ENCODE data around the gene GABRP. TPM values are rescaled to one million over a fixed set of nuclear protein-coding genes. Genes with fewer than 3 reads are reported as not detected.

Gene GABRP
- polyA plus RNA-seq, 1 donor (not counting 4 experiments of a cell fraction or from before 2014, with no cell fraction given): 0.18 TPM

- Histone ChIP-seq H3K4me3 (ENCODE audit: control insufficient read depth in 2 of 3, extremely low read depth in 1 of 3, insufficient read depth in 2 of 3, low read depth in 1 of 3, low read length in 3 of 3) (no peak overlapping the region), H3K27ac (ENCODE audit: control insufficient read depth, insufficient read depth, low read length) (no peak overlapping the region), H3K4me1 (ENCODE audit: control insufficient read depth, extremely low read depth, insufficient read depth, low read length) (no peaks in the 10 kb centered on the region), H3K27me3 (ENCODE audit: control insufficient read depth, extremely low read depth, insufficient read depth, low read length) (no peaks in the 10 kb centered on the region), H3K9me1 (ENCODE audit: control insufficient read depth, extremely low read depth, insufficient read depth, low read length) (no peaks in the 10 kb centered on the region), H3K36me3 (ENCODE audit: control insufficient read depth in 2 of 2, extremely low read depth in 1 of 2, insufficient read depth in 2 of 2, low read length in 2 of 2) (no peaks in the 10 kb centered on the region), H3K9me3 (ENCODE audit: control insufficient read depth, low read depth, low read length) (no peaks in the 10 kb centered on the region), H4K20me1 (ENCODE audit: control insufficient read depth, extremely low read depth, insufficient read depth, low read length) (no peaks in the 10 kb centered on the region), H2AFZ (ENCODE audit: control insufficient read depth, low read length) (no peak overlapping the region), H3K79me2 (ENCODE audit: control insufficient read depth, insufficient read depth, low read length) (no peaks in the 10 kb centered on the region), H3K4me2 (ENCODE audit: control insufficient read depth, extremely low read depth, insufficient read depth, low read depth, low read length) (no peak overlapping the region), H3K9ac (ENCODE audit: control insufficient read depth, extremely low read depth, insufficient read depth, low read length) (no peak overlapping the region)
- TF ChIP-seq CTCF (optimal IDR thresholded peaks at IDR 0.05 in 1 of 3, IDR thresholded peaks at IDR 0.05 in 1 of 3, conservative IDR thresholded peaks at IDR 0.05 in 1 of 3; ENCODE audit: extremely low read depth in 1 of 3, insufficient read depth in 2 of 3, low read length in 3 of 3): no peak
- no peak for TF ChIP-seq EZH2 (IDR thresholded peaks at IDR 0.05; ENCODE audit: low read length)
- FAIRE-seq: no peak
- dilution Hi-C loops (cut with MboI; ENCODE audit: extremely low pct_ligation_motif_present, low sequenced_read_pairs): no loop called here
- DNase-seq (ENCODE audit: low read depth, low spot score): no peak
These were observed 1.1 kb upstream of the GABRP start for GRCh38 chr5:170782438-170782837.

- no peak for FAIRE-seq
- dilution Hi-C loops (cut with MboI; ENCODE audit: extremely low pct_ligation_motif_present, low sequenced_read_pairs): no loop called here
- TF ChIP-seq EZH2 (IDR thresholded peaks at IDR 0.05; ENCODE audit: low read length) (no peak), CTCF (optimal IDR thresholded peaks at IDR 0.05 in 1 of 3, IDR thresholded peaks at IDR 0.05 in 1 of 3, conservative IDR thresholded peaks at IDR 0.05 in 1 of 3; ENCODE audit: extremely low read depth in 1 of 3, insufficient read depth in 2 of 3, low read length in 3 of 3) (no peak)
These were observed 1.9 kb downstream of the GABRP start for GRCh38 chr5:170785416-170785815.

More at GRCh38 chr5:170785416-170785815, 1.9 kb downstream of the GABRP start:
- Histone ChIP-seq H3K9ac (ENCODE audit: control insufficient read depth, extremely low read depth, insufficient read depth, low read length) (no peak overlapping the region), H3K4me2 (ENCODE audit: control insufficient read depth, extremely low read depth, insufficient read depth, low read depth, low read length) (no peak overlapping the region), H4K20me1 (ENCODE audit: control insufficient read depth, extremely low read depth, insufficient read depth, low read length) (no peaks in the 10 kb centered on the region), H3K4me3 (ENCODE audit: control insufficient read depth in 2 of 3, extremely low read depth in 1 of 3, insufficient read depth in 2 of 3, low read depth in 1 of 3, low read length in 3 of 3) (no peak overlapping the region), H2AFZ (ENCODE audit: control insufficient read depth, low read length) (no peak overlapping the region), H3K36me3 (ENCODE audit: control insufficient read depth in 2 of 2, extremely low read depth in 1 of 2, insufficient read depth in 2 of 2, low read length in 2 of 2) (no peaks in the 10 kb centered on the region), H3K4me1 (ENCODE audit: control insufficient read depth, extremely low read depth, insufficient read depth, low read length) (no peaks in the 10 kb centered on the region), H3K9me3 (ENCODE audit: control insufficient read depth, low read depth, low read length) (no peaks in the 10 kb centered on the region), H3K9me1 (ENCODE audit: control insufficient read depth, extremely low read depth, insufficient read depth, low read length) (no peaks in the 10 kb centered on the region), H3K27me3 (ENCODE audit: control insufficient read depth, extremely low read depth, insufficient read depth, low read length) (no peaks in the 10 kb centered on the region), H3K79me2 (ENCODE audit: control insufficient read depth, insufficient read depth, low read length) (no peaks in the 10 kb centered on the region), H3K27ac (ENCODE audit: control insufficient read depth, insufficient read depth, low read length) (no peak overlapping the region)
- DNase-seq (ENCODE audit: low read depth, low spot score): no peak
